Medulla oblongata (tissue), 1 donor: Measurements from ENCODE around the gene MYL11.

Experiments used
- DNase-seq: peaks from one replicate; pipeline ENCODE4 v3.0.0-alpha.2; 2015; ENCODE audit errors: extremely low spot score

The MYL11 gene

GRCh38 chr16:30418350-30419181, 44.0 kb downstream of the MYL11 start:
- no peak for DNase-seq

DNA sequence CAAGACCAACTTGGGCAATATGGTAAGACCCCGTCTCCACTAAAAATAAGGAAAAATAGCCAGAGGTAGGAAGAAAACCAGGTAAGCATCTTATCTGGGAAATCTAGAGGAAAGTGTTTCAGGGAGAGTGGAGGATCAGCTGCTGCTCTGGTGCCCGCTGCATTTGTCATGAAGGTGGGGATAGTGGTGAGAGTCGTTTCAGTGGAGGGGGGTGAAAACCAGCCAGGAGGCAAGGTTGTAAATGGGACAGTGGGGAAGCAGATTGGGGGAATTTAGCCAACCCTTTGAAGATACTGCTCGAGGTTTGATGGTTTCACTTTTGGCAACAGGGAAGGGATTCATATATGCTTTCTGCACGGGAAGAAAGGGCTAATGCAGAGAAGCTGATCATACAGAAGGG, 46.4 kb downstream of the MYL11 start:
- no peak for DNase-seq
